Endothelial cell of umbilical vein (primary cell): Measurements from ENCODE around the gene OR2W3. TPM values are rescaled to one million over a fixed set of nuclear protein-coding genes. Genes with fewer than 3 reads are reported as not detected.

Experiments
- BruUV-seq: library from RNA; stranded (reverse); fragments of 400-500 nt; replicated peaks from 2 replicates; lab custom pipeline; 2021; lab: Mats Ljungman, UMichigan
- CTCF ChIA-PET: fragments of 300-600, 350-600 bp; sonication (Branson Sonifier 250); formaldehyde crosslinking; loops from one replicate; lab custom pipeline; 2021; ENCODE audit warnings: antibody characterized with exemption, inconsistent platforms; lab: Charles Lee
- POLR2A ChIA-PET: fragments of 300-600, 350-600 bp; sonication (Branson Sonifier 250); formaldehyde crosslinking; loops from one replicate; lab custom pipeline; 2021; ENCODE audit warnings: antibody characterized with exemption, inconsistent platforms; lab: Charles Lee
- DNase-seq: peaks from one replicate; pipeline ENCODE4 v3.0.0-alpha.2; 2011; ENCODE audit warnings: low read depth, low spot score
- FAIRE-seq: peaks from 2 replicates; lab custom pipeline; 2011; peaks lifted over from hg19 to GRCh38; lab: Jason Lieb, UNC
- H2AFZ ChIP-seq: 2 replicates; pipeline ENCODE4 v1.6.0; 2012; ENCODE audit warnings: low read depth, low read length, control low read depth, inconsistent platforms
- H3K27ac ChIP-seq: 2 replicates; pipeline ENCODE4 v1.5.1; 2011; ENCODE audit warnings: low read depth, mild to moderate bottlenecking, control low read depth, low read length, moderate library complexity; ENCODE audit not compliant: insufficient read depth
- H3K27me3 ChIP-seq, 2 experiments: 2 replicates each; pipeline versions ENCODE4 v1.6.0 to v1.6.1; 2011; ENCODE audit warnings: low read length in 2 of 2, mixed read lengths in 1 of 2; ENCODE audit not compliant: control insufficient read depth in 2 of 2, insufficient read depth in 2 of 2
- H3K36me3 ChIP-seq, 2 experiments: 2 replicates in 1 of 2; 3 replicates in 1 of 2; pipeline ENCODE4 v1.5.1; 2011; ENCODE audit warnings: low read length in 2 of 2, mild to moderate bottlenecking in 1 of 2, moderate library complexity in 1 of 2; ENCODE audit not compliant: control insufficient read depth in 2 of 2, insufficient read depth in 2 of 2; ENCODE audit errors: extremely low read depth in 1 of 2
- H3K4me1 ChIP-seq: 3 replicates; pipeline ENCODE4 v1.5.1; 2011; ENCODE audit warnings: mild to moderate bottlenecking, low read length; ENCODE audit not compliant: control insufficient read depth, insufficient read depth; ENCODE audit errors: extremely low read depth
- H3K4me2 ChIP-seq: 2 replicates; pipeline ENCODE4 v1.6.1; 2011; ENCODE audit warnings: low read length, control low read depth, mixed read lengths; ENCODE audit not compliant: insufficient read depth
- H3K4me3 ChIP-seq, 3 experiments: fragments of 200-600 bp in 1 of 3; sonication (generic), shearing (Covaris generic) in 1 of 3; replicated peaks in 1 of 3; 2 replicates each; pipeline ENCODE4 v1.5.1; 2011 to 2016; ENCODE audit warnings: control low read depth in 3 of 3, low read length in 3 of 3, mild to moderate bottlenecking in 2 of 3, inconsistent platforms in 1 of 3, low read depth in 1 of 3, moderate library complexity in 1 of 3; ENCODE audit not compliant: insufficient read depth in 1 of 3
- H3K79me2 ChIP-seq: 2 replicates; pipeline ENCODE4 v1.6.0; 2012; ENCODE audit warnings: low read length, inconsistent platforms; ENCODE audit not compliant: control insufficient read depth, insufficient read depth
- H3K9ac ChIP-seq: replicated peaks from 2 replicates; pipeline ENCODE3; 2011; ENCODE audit warnings: low read length, control low read depth; ENCODE audit not compliant: insufficient read depth; ENCODE audit errors: extremely low read depth
- H3K9me1 ChIP-seq: replicated peaks from 3 replicates; pipeline ENCODE4 v1.6.0; 2011; ENCODE audit warnings: mild to moderate bottlenecking, low read length; ENCODE audit not compliant: control insufficient read depth, insufficient read depth; ENCODE audit errors: extremely low read depth
- H3K9me3 ChIP-seq: replicated peaks from 2 replicates; pipeline ENCODE4 v1.5.1; 2012; ENCODE audit warnings: low read length, inconsistent platforms; ENCODE audit not compliant: control insufficient read depth, insufficient read depth
- H4K20me1 ChIP-seq: replicated peaks from 2 replicates; pipeline ENCODE3; 2011; ENCODE audit warnings: mild to moderate bottlenecking, low read length; ENCODE audit not compliant: control insufficient read depth, insufficient read depth; ENCODE audit errors: extremely low read depth
- EZH2 ChIP-seq: IDR thresholded peaks from 2 replicates; pipeline ENCODE4 v1.6.1; 2012; ENCODE audit warnings: borderline replicate concordance, low read depth, mild to moderate bottlenecking, moderate library complexity, low read length, inconsistent platforms; ENCODE audit not compliant: severe bottlenecking
- FOS ChIP-seq: IDR thresholded peaks from 2 replicates; pipeline ENCODE4 v1.6.1; 2011; ENCODE audit warnings: mild to moderate bottlenecking, low read length, moderate library complexity, borderline replicate concordance; ENCODE audit not compliant: insufficient read depth
- GATA2 ChIP-seq: IDR thresholded peaks from 2 replicates; pipeline ENCODE4 v1.7.0; 2011; ENCODE audit warnings: low read depth, mild to moderate bottlenecking, moderate library complexity, mixed read lengths, low read length; ENCODE audit not compliant: insufficient read length, insufficient read depth
- JUN ChIP-seq: IDR thresholded peaks from 2 replicates; pipeline ENCODE4 v1.6.1; 2011; ENCODE audit warnings: borderline replicate concordance, low read depth; ENCODE audit not compliant: insufficient read length, insufficient read depth
- MYC ChIP-seq: IDR thresholded peaks from one replicate; pipeline ENCODE4 v1.6.1; 2011; ENCODE audit warnings: mild to moderate bottlenecking, low read depth, low read length
- POLR2A ChIP-seq: IDR thresholded peaks from 2 replicates; pipeline ENCODE4 v1.6.1; 2012; ENCODE audit warnings: low read depth, mild to moderate bottlenecking, control low read depth, low read length
- POLR2AphosphoS5 ChIP-seq: IDR thresholded peaks from 2 replicates; pipeline ENCODE4 v1.6.1; 2012; ENCODE audit warnings: low read depth, mild to moderate bottlenecking, control low read depth, low read length, moderate library complexity; ENCODE audit not compliant: insufficient read depth
- dilution Hi-C: fragments of 300-500 bp; cut with MboI; formaldehyde crosslinking; loops from one replicate; pipeline ENCODE4 v1.15.0; 2019; ENCODE audit warnings: low sequenced_read_pairs; ENCODE audit not compliant: extremely low pct_ligation_motif_present
- intact Hi-C: fragments of 100-400 bp; cut with micrococcal nuclease; formaldehyde crosslinking; loops from one replicate; pipeline ENCODE4 v1.10.0; 2022
- polyA plus RNA-seq, 4 experiments: library from polyadenylated mRNA; depleted of rRNA in 3 of 4; stranded (reverse) in 3 of 4; unstranded in 1 of 4; fragments of >200 nt; gene quantifications; 2 replicates each; pipeline versions ENCODE4 v1.2.1 to v1.2.3, GENCODE V29; 2011 to 2012; ENCODE audit warnings: missing spikeins in 1 of 4
- total RNA-seq: library from RNA; stranded (reverse); gene quantifications from 2 replicates; pipeline ENCODE4 v1.2.3, GENCODE V29; 2021
- TF ChIP-seq, protein P1 (sequence below), 2 donors: IDR thresholded peaks; 1 replicate in 1 of 2; 2 replicates in 1 of 2; pipeline ENCODE4 v1.5.1; 2011; ENCODE audit warnings: low read length in 2 of 2, mild to moderate bottlenecking in 2 of 2, moderate library complexity in 2 of 2, control low read depth in 1 of 2, inconsistent platforms in 1 of 2, low read depth in 1 of 2; ENCODE audit not compliant: insufficient read depth in 1 of 2; ENCODE audit errors: extremely low read depth in 1 of 2
- TF ChIP-seq, protein P2 (sequence below): IDR thresholded peaks from 2 replicates; pipeline ENCODE4 v1.6.1; 2011; ENCODE audit not compliant: insufficient read depth, insufficient read length

The OR2W3 gene
- total and polyA plus RNA-seq, 2 donors (not counting 3 experiments of a cell fraction or from before 2014, with no cell fraction given) = not detected

DNA sequence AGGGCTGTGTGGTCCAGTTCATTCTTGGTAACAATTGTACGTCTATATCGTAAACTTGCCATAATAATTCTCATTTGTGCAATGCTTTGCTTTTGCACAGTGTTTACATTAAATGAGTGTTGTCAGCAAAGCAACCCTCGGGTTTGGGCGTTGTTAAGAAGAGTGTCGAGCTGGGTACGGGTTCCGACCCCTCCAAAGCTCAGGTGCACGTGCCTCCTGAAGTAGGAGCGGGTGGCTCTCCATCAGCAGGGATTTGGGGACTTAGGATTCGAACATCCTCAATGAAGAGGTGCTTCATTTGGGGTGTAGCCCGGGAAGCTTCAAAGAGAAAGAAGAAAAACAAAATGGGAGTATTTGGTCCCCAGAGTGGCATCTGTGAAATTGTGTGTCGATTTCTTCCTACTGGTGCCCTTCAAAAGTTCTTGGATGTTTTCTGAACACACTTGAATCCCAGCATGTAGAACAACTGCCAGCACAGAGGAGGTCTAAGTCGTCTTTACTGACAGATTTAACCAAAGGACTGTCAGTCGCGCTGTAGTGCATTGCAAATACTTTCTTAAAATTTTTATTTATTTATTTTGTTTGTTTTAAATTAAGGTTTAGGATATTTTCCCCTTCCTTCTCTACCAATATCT is 37.3 kb upstream of the OR2W3 start:
- no TSS peak for BruUV-seq
- H3K9me1 ChIP-seq = no peaks in the 10 kb centered on the region
- no peak overlapping the region for H3K9ac ChIP-seq
- H3K4me1 ChIP-seq = no peaks in the 10 kb centered on the region
- H3K36me3 ChIP-seq = no peaks in the 10 kb centered on the region
- ChIA-PET CTCF (no interaction called here), POLR2A (no interaction called here)
- intact Hi-C loops = no loop called here
- no peaks in the 10 kb centered on the region for H3K27me3 ChIP-seq
- no peak overlapping the region for H3K4me3 ChIP-seq
- H3K4me2 ChIP-seq = no peak overlapping the region
- no peak overlapping the region for H3K27ac ChIP-seq
- no peak overlapping the region for H2AFZ ChIP-seq
- no peak for FAIRE-seq
- DNase-seq = no peak
- H3K79me2 ChIP-seq = no peaks in the 10 kb centered on the region
- H3K9me3 ChIP-seq = peaks cover 2% of the 10 kb centered on the region
- TF ChIP-seq POLR2A = no peak
- TF ChIP-seq EZH2 = no peak
- TF ChIP-seq, protein P1, sequence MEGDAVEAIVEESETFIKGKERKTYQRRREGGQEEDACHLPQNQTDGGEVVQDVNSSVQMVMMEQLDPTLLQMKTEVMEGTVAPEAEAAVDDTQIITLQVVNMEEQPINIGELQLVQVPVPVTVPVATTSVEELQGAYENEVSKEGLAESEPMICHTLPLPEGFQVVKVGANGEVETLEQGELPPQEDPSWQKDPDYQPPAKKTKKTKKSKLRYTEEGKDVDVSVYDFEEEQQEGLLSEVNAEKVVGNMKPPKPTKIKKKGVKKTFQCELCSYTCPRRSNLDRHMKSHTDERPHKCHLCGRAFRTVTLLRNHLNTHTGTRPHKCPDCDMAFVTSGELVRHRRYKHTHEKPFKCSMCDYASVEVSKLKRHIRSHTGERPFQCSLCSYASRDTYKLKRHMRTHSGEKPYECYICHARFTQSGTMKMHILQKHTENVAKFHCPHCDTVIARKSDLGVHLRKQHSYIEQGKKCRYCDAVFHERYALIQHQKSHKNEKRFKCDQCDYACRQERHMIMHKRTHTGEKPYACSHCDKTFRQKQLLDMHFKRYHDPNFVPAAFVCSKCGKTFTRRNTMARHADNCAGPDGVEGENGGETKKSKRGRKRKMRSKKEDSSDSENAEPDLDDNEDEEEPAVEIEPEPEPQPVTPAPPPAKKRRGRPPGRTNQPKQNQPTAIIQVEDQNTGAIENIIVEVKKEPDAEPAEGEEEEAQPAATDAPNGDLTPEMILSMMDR (IDR thresholded peaks at IDR 0.05; ENCODE audit: extremely low read depth in 1 of 2, insufficient read depth in 1 of 2, low read depth in 1 of 2, low read length in 2 of 2) = no peak
- no peaks in the 10 kb centered on the region for H4K20me1 ChIP-seq
- dilution Hi-C loops = no loop called here

DNA sequence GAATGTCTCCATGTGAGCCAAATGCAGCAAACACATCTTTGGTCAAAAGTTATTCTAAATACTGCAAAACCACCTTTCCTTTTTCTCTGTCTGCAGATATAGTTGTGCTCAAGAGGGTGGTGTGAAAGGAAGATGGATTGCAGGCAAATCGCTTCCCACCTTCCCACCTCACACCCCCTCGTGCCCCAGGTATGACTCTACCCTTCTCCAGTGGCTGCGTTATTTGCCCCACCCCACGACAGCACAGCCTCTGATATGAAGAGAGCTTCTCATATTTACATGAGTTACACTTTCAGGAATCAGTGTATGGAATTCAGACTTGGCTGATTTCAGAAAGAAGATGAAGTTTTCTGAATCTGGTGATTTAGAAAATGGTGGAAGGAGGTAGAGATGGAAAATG is 32.6 kb upstream of the OR2W3 start:
- CTCF ChIA-PET = no interaction called here
- no peaks in the 10 kb centered on the region for H4K20me1 ChIP-seq
- no peaks in the 10 kb centered on the region for H3K79me2 ChIP-seq
- H3K36me3 ChIP-seq = no peaks in the 10 kb centered on the region
- POLR2A ChIA-PET = no interaction called here
- FAIRE-seq = no peak
- no peak overlapping the region for H2AFZ ChIP-seq
- no peak for DNase-seq
- H3K9me3 ChIP-seq = peaks cover 2% of the 10 kb centered on the region
- intact Hi-C loops = no loop called here
- no peaks in the 10 kb centered on the region for H3K4me1 ChIP-seq
- no peak overlapping the region for H3K27ac ChIP-seq
- H3K9ac ChIP-seq = no peak overlapping the region
- H3K9me1 ChIP-seq = no peaks in the 10 kb centered on the region
- no peak overlapping the region for H3K4me3 ChIP-seq
- TF ChIP-seq, protein P2, sequence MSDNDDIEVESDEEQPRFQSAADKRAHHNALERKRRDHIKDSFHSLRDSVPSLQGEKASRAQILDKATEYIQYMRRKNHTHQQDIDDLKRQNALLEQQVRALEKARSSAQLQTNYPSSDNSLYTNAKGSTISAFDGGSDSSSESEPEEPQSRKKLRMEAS = no peak
- TF ChIP-seq MYC (no peak), EZH2 (no peak), POLR2A (no peak), GATA2 (no peak), FOS (no peak), JUN (no peak), POLR2AphosphoS5 (no peak)
- TF ChIP-seq, protein P1 (IDR thresholded peaks at IDR 0.05; ENCODE audit: extremely low read depth in 1 of 2, insufficient read depth in 1 of 2, low read depth in 1 of 2, low read length in 2 of 2) = no peak
- H3K4me2 ChIP-seq = no peak overlapping the region
- dilution Hi-C loops = no loop called here
- BruUV-seq = no TSS peak
- no peaks in the 10 kb centered on the region for H3K27me3 ChIP-seq
